Pancreas (tissue), 10 donors: ENCODE results near the gene CMTM8. TPM values are rescaled to one million over a fixed set of nuclear protein-coding genes. Genes with fewer than 3 reads are reported as not detected.

ENCODE experiments used
- ATAC-seq, 4 donors: fragments of 200-7000 bp; cut with Tn5 transposase; one replicate each; pipeline versions ENCODE4 v1.8.0 to v1.9.1; 2020; ENCODE audit warnings: mild to moderate bottlenecking in 4 of 4, moderate library complexity in 4 of 4
- DNase-seq, 6 donors: peaks; one replicate each; pipeline ENCODE4 v3.0.0-alpha.2; 2020
- FAIRE-seq: peaks from 2 replicates; lab custom pipeline; 2012; peaks lifted over from hg19 to GRCh38; lab: Jason Lieb, UNC
- H3K27ac ChIP-seq, 4 donors: fragments of 200-600 bp; sonication (generic); 1 replicate in 3 of 4; 2 replicates in 1 of 4; pipeline versions ENCODE4 v1.5.0 to v1.8.0; 2020
- H3K27me3 ChIP-seq, 4 donors: fragments of 200-600 bp; one replicate each; pipeline ENCODE4 v1.8.0; 2021
- H3K36me3 ChIP-seq, 3 donors: fragments of 200-600 bp; sonication (generic) in 1 of 3; one replicate each; pipeline versions ENCODE4 v1.5.0 to v1.8.0; 2020 to 2021
- H3K4me1 ChIP-seq, 3 donors: fragments of 200-600 bp; one replicate each; pipeline ENCODE4 v1.8.0; 2021
- H3K4me3 ChIP-seq, 4 donors: fragments of 200-600 bp; sonication (generic) in 2 of 4; one replicate each; pipeline versions ENCODE4 v1.5.0 to v1.8.0; 2020 to 2021
- H3K9me3 ChIP-seq, 4 donors: fragments of 200-600 bp; one replicate each; pipeline ENCODE4 v1.8.0; 2021
- WGBS, 2 donors: extraction: QIAGEN DNeasy Blood & Tissue Kit; methylation state at CpG; one replicate each; pipeline ENCODE4 v1.1.7; 2013; 5-methylcytosine and 5-hydroxymethylcytosine counted together
- intact Hi-C, 3 donors: fragments of 100-400 bp; cut with DNase I; formaldehyde crosslinking; loops; one replicate each; pipeline versions ENCODE4 v1.11.1 to v1.14.2; 2022
- polyA plus RNA-seq, 2 donors: library from polyadenylated mRNA; stranded (reverse); fragments of 200-250 nt; gene quantifications; one replicate each; pipeline ENCODE4 v1.2.3, GENCODE V29; 2013
- total RNA-seq, 6 donors: library from RNA; stranded (reverse); fragmentation: NEBNext Ultra II Directional in 4 of 6; extraction: Animal tissue kit (Norgen Biotek cat#: 25700) in 4 of 6; gene quantifications; one replicate each; pipeline versions ENCODE4 v1.2.1 to v1.2.4, GENCODE V29; 2021 to 2023
- TF ChIP-seq, protein P1 (sequence below), 4 donors: fragments of 200-600 bp; sonication (generic) in 3 of 4; IDR thresholded peaks; one replicate each; pipeline versions ENCODE4 v1.5.0 to v1.8.0; 2021; ENCODE audit warnings: antibody characterized with exemption in 4 of 4
- donor health status: healthy with polysubstance abuse.
- donor health status: DM: no; HTN: no; CAD: no; lungs with moderate emphysema.
- donor health status: DM: no; HTN: no; CAD: no.
- donor health status: control.
- donor health status: control.
- donor health status: Bipolar disorder and iron deficiency.
- donor health status: DM: yes; HTN: yes; CAD: no.
- donor health status: DM: no; HTN: no; CAD: no.
- donor health status: DM: no; HTN: no; CAD: no.
- donor health status: DM: yes; HTN: yes; CAD: no.

CMTM8 gene
- total and polyA plus RNA-seq, 8 donors, result 11.0 to 23.7 (median 16.7) TPM

DNA sequence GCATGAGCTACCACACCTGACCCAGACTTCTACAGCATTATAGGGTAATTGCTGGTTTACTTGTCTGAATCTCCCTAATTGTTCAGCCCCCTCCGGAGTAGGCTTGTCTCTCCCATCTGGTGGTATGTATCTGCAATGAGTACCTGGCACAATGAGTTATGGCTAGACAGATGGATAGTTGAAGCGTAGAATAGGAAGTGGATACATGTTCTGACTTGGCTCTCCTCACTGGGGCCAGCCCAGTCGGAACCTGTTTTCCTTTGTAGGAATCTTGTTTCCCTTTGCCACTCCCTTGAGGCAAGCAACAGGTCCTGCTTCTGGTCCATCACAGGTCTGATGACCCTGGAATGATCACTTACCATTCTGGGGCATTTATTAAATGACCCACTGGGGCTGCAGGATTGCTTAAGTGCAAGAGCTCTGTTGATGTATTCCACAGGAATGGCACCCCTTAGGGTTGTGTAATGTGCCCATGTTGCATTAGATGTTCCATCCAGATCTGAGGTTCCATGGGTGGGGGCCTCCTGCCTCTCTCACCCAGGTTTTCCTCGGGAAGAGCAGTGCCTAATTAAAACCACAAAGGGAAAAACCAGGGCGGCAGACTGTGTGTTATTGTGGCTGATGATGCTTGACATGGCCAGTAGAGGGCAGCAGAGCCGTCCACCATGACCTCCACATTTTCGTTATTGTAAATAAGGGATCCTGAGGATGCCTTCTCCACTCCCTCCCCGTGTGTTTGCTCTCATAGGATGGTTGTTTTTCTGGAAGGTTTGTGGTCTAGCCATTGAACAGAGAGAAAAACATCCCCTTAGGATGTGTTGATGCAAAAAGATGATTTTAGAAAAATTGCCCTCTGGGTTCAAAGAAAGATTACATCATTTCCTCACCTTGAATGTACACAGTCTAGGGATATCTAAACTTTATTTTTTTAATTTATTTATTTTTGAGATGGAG, 58.0 kb downstream of the CMTM8 start:
- no peaks in the 10 kb centered on the region for H3K27me3 ChIP-seq
- WGBS, 2 donors, result 34% methylated on average over 8 of the region's 8 CpGs
- ATAC-seq (peak; percentile 68 to 91 (median 90)), DNase-seq (peak in 5 of 6 donors; percentile 21 to 65 (median 40)), FAIRE-seq (no peak)
- no peak overlapping the region for H3K4me3 ChIP-seq
- intact Hi-C loops, result no loop called here
- no peak overlapping the region for H3K27ac ChIP-seq
- H3K4me1 ChIP-seq, result peaks cover 0 to 13% (median 8%) of the 10 kb centered on the region in 3 donors
- H3K36me3 ChIP-seq, result no peaks in the 10 kb centered on the region
- TF ChIP-seq, protein P1, sequence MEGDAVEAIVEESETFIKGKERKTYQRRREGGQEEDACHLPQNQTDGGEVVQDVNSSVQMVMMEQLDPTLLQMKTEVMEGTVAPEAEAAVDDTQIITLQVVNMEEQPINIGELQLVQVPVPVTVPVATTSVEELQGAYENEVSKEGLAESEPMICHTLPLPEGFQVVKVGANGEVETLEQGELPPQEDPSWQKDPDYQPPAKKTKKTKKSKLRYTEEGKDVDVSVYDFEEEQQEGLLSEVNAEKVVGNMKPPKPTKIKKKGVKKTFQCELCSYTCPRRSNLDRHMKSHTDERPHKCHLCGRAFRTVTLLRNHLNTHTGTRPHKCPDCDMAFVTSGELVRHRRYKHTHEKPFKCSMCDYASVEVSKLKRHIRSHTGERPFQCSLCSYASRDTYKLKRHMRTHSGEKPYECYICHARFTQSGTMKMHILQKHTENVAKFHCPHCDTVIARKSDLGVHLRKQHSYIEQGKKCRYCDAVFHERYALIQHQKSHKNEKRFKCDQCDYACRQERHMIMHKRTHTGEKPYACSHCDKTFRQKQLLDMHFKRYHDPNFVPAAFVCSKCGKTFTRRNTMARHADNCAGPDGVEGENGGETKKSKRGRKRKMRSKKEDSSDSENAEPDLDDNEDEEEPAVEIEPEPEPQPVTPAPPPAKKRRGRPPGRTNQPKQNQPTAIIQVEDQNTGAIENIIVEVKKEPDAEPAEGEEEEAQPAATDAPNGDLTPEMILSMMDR (IDR thresholded peaks at IDR 0.05), result peak; percentile 79 to 85 (median 84)
- no peaks in the 10 kb centered on the region for H3K9me3 ChIP-seq

DNA sequence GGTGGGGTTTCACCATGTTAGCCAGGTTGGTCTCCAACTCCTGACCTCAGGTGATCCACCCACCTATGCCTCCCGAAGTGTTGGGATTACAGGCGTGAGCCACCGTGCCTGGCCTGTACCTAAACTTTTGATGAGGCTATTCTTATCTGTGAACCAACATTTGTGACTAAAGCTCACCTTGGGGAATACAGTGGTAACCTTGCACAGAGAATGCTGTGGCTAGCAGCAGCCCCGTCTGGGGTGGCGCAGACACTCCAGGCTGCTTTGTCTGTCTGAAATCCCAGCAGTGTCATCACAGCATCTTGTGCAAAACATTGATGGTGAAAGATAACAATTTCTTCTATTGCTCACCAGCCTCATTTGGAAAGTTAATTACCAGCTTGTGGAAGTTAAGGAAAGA, 58.9 kb downstream of the CMTM8 start:
- no peak overlapping the region for H3K4me3 ChIP-seq
- FAIRE-seq (no peak), DNase-seq (no peak), ATAC-seq (peak in 1 of 4 donors; percentile 13)
- no peak overlapping the region for H3K27ac ChIP-seq
- intact Hi-C loops, result no loop called here
- no peaks in the 10 kb centered on the region for H3K36me3 ChIP-seq
- no peaks in the 10 kb centered on the region for H3K9me3 ChIP-seq
- WGBS, 2 donors, result 87% methylated on average over 5 of the region's 5 CpGs
- H3K4me1 ChIP-seq, result peaks cover 0 to 14% (median 8%) of the 10 kb centered on the region in 3 donors
- H3K27me3 ChIP-seq, result no peaks in the 10 kb centered on the region
- TF ChIP-seq, protein P1 (IDR thresholded peaks at IDR 0.05), result no peak

DNA sequence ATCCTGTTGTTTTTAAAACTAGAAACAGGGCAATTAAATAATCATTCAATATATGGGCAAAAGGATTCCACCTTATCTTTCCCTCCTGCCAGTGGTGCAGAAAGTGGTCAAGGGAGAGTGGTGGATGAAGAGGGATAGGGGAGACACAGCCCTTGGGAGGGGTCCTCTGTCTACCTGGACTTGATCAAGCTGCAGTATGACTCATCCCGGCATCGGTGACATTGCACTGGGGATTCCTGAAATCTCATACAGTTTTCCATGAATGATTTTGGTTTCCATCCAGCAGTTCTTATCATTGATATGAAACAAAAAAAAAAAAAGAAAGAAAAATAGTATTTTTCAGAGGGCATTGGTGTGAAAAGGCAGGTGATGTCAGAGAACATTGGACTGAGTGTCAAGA, 62.9 kb downstream of the CMTM8 start:
- ATAC-seq, result peak in 1 of 4 donors; percentile 6
- no peak for DNase-seq
- H3K27ac ChIP-seq, result no peak overlapping the region

DNA sequence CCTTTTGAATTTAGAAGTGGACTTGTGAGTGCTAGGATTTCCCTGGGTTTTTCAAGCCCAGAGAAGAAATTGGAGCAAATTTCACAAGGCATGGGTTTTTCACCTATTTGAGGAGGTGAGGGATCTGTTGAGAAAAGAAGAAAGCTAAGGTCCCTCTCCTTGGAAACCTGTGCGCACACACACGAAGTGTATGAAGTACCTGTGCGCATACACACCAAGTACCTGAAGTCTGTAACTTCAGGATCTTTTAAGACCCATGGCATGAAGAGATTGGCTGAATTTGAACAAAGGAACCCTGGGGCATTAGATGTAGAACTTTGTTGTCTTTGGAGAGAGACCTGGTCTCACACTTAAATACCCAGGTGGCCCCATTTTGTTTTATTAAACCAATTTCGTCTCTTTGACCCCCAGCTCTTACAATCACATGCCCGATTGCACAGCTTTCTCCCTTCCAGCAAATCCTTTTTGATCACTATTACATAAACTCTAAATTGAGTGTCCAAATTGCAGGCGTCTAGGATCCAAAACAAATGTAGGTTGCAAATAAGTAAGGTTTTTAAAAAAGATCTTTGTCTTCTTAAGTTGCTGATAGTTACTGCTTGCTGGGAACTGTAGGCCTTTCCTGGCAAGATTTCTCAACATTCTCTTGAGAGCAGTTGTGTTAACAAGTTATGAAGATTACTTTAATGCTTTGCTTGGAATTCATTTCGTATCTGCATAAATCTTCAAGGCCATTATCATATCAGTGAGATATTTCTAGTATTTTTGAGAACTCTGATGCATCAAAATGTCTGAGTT, 64.3 kb downstream of the CMTM8 start:
- ATAC-seq (no peak), FAIRE-seq (no peak), DNase-seq (no peak)
- intact Hi-C loops, result no loop called here
- no peak overlapping the region for H3K4me3 ChIP-seq
- no peaks in the 10 kb centered on the region for H3K27me3 ChIP-seq
- H3K4me1 ChIP-seq, result peaks cover 16 to 33% (median 19%) of the 10 kb centered on the region in 3 donors
- H3K27ac ChIP-seq, result peak overlapping the region in 1 of 4 donors; percentile 1
- H3K9me3 ChIP-seq, result no peaks in the 10 kb centered on the region
- H3K36me3 ChIP-seq, result no peaks in the 10 kb centered on the region
- TF ChIP-seq, protein P1 (IDR thresholded peaks at IDR 0.05), result no peak
- WGBS, 2 donors, result 78 to 79% methylated on average over 7 of the region's 7 CpGs

More for the DNA sequence above, 62.9 kb downstream of the CMTM8 start:
- no peaks in the 10 kb centered on the region for H3K9me3 ChIP-seq
- H3K36me3 ChIP-seq, result no peaks in the 10 kb centered on the region
- no peak overlapping the region for H3K4me3 ChIP-seq
- TF ChIP-seq, protein P1 (IDR thresholded peaks at IDR 0.05), result no peak
- intact Hi-C loops, result no loop called here
- H3K27me3 ChIP-seq, result no peaks in the 10 kb centered on the region
- no peak for FAIRE-seq
- 31 to 32% methylated on average over 2 of the region's 2 CpGs for WGBS, 2 donors
- peaks cover 16 to 33% (median 19%) of the 10 kb centered on the region in 3 donors for H3K4me1 ChIP-seq
